Activated T-helper 2 cell treated with anti-CD3 and anti-CD28 coated beads, Interferon-gamma antibody, Interleukin-2, Interleukin-4, amounts not matched to agents 10 μg/mL and 5 μg/mL and 100 μg/mL, durations not matched to agents 14 hours and 24 hours and 36 hours (primary cell): ENCODE data around the gene WFIKKN1. TPM values are rescaled to one million over a fixed set of nuclear protein-coding genes. Genes with fewer than 3 reads are reported as not detected.

ENCODE experiments used
- DNase-seq: peaks from one replicate; pipeline ENCODE4 v3.0.0; 2021; ENCODE audit warnings: low spot score
- H3K27ac Mint-ChIP-seq: one replicate; pipeline ENCODE4 v1.8.0; 2021; ENCODE audit warnings: mixed read lengths
- H3K27me3 Mint-ChIP-seq: one replicate; pipeline ENCODE4 v1.8.0; 2021; ENCODE audit warnings: low read depth, mixed read lengths
- H3K36me3 Mint-ChIP-seq: one replicate; pipeline ENCODE4 v1.8.0; 2021; ENCODE audit warnings: low read depth, mixed read lengths
- H3K4me1 Mint-ChIP-seq: one replicate; pipeline ENCODE4 v1.8.0; 2021; ENCODE audit warnings: low read depth, mixed read lengths
- H3K4me3 Mint-ChIP-seq: one replicate; pipeline ENCODE4 v1.8.0; 2021; ENCODE audit warnings: low read depth, mild to moderate bottlenecking, moderate library complexity, mixed read lengths
- H3K9me3 Mint-ChIP-seq: one replicate; pipeline ENCODE4 v1.8.0; 2021; ENCODE audit warnings: mixed read lengths
- intact Hi-C: fragments of 100-400 bp; cut with micrococcal nuclease; formaldehyde crosslinking; loops from one replicate; pipeline ENCODE4 v1.15.1; 2023
- total RNA-seq: library from RNA; stranded (reverse); gene quantifications from 2 replicates; pipeline ENCODE4 v1.2.3, GENCODE V29; 2022

The WFIKKN1 gene
- total RNA-seq, 1 donor from 2014 or later = 0.57 TPM

- H3K4me3 Mint-ChIP-seq = no peak overlapping the region
- H3K27me3 Mint-ChIP-seq = no peaks in the 10 kb centered on the region
- no peaks in the 10 kb centered on the region for H3K9me3 Mint-ChIP-seq
- H3K4me1 Mint-ChIP-seq = no peaks in the 10 kb centered on the region
- no peak overlapping the region for H3K27ac Mint-ChIP-seq
- DNase-seq = no peak
- intact Hi-C loops = no loop called here
- H3K36me3 Mint-ChIP-seq = peaks cover 4% of the 10 kb centered on the region
These were observed 1.5 kb upstream of the WFIKKN1 start for GRCh38 chr16:629185-629832.

GRCh38 chr16:629833-630248 is 944 bp upstream of the WFIKKN1 start:
- peaks cover 2% of the 10 kb centered on the region for H3K4me1 Mint-ChIP-seq
- H3K27me3 Mint-ChIP-seq = no peaks in the 10 kb centered on the region
- H3K4me3 Mint-ChIP-seq = no peak overlapping the region
- intact Hi-C loops = no loop called here
- H3K9me3 Mint-ChIP-seq = no peaks in the 10 kb centered on the region
- no peak overlapping the region for H3K27ac Mint-ChIP-seq
- no peak for DNase-seq
- H3K36me3 Mint-ChIP-seq = peaks cover 7% of the 10 kb centered on the region

GRCh38 chr16:630249-630814 is 453 bp upstream of the WFIKKN1 start:
- no peak for DNase-seq
- no peaks in the 10 kb centered on the region for H3K9me3 Mint-ChIP-seq
- no peak overlapping the region for H3K27ac Mint-ChIP-seq
- H3K36me3 Mint-ChIP-seq = peaks cover 8% of the 10 kb centered on the region
- H3K4me3 Mint-ChIP-seq = no peak overlapping the region
- intact Hi-C loops = no loop called here
- peaks cover 4% of the 10 kb centered on the region for H3K4me1 Mint-ChIP-seq
- no peaks in the 10 kb centered on the region for H3K27me3 Mint-ChIP-seq

- Mint-ChIP-seq H3K36me3 (peaks cover 8% of the 10 kb centered on the region), H3K27me3 (no peaks in the 10 kb centered on the region), H3K4me1 (peaks cover 4% of the 10 kb centered on the region), H3K4me3 (no peak overlapping the region), H3K27ac (no peak overlapping the region), H3K9me3 (no peaks in the 10 kb centered on the region)
- no peak for DNase-seq
- intact Hi-C loops = no loop called here
These were observed 1.1 kb downstream of the WFIKKN1 start for GRCh38 chr16:631808-632358.

DNA sequence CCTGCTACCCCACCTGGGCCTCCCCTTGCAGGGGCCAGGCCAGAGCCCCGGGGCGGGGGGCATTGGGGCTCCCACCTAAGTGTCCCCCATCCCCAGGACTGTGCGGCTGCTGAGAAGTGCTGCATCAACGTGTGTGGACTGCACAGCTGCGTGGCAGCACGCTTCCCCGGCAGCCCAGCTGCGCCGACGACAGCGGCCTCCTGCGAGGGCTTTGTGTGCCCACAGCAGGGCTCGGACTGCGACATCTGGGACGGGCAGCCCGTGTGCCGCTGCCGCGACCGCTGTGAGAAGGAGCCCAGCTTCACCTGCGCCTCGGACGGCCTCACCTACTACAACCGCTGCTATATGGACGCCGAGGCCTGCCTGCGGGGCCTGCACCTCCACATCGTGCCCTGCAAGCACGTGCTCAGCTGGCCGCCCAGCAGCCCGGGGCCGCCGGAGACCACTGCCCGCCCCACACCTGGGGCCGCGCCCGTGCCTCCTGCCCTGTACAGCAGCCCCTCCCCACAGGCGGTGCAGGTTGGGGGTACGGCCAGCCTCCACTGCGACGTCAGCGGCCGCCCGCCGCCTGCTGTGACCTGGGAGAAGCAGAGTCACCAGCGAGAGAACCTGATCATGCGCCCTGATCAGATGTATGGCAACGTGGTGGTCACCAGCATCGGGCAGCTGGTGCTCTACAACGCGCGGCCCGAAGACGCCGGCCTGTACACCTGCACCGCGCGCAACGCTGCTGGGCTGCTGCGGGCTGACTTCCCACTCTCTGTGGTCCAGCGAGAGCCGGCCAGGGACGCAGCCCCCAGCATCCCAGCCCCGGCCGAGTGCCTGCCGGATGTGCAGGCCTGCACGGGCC is 1.9 kb downstream of the WFIKKN1 start:
- DNase-seq = no peak
- no peaks in the 10 kb centered on the region for H3K9me3 Mint-ChIP-seq
- H3K36me3 Mint-ChIP-seq = peaks cover 8% of the 10 kb centered on the region
- intact Hi-C loops = no loop called here
- no peak overlapping the region for H3K4me3 Mint-ChIP-seq
- H3K27ac Mint-ChIP-seq = no peak overlapping the region
- H3K27me3 Mint-ChIP-seq = no peaks in the 10 kb centered on the region
- peaks cover 5% of the 10 kb centered on the region for H3K4me1 Mint-ChIP-seq

DNA sequence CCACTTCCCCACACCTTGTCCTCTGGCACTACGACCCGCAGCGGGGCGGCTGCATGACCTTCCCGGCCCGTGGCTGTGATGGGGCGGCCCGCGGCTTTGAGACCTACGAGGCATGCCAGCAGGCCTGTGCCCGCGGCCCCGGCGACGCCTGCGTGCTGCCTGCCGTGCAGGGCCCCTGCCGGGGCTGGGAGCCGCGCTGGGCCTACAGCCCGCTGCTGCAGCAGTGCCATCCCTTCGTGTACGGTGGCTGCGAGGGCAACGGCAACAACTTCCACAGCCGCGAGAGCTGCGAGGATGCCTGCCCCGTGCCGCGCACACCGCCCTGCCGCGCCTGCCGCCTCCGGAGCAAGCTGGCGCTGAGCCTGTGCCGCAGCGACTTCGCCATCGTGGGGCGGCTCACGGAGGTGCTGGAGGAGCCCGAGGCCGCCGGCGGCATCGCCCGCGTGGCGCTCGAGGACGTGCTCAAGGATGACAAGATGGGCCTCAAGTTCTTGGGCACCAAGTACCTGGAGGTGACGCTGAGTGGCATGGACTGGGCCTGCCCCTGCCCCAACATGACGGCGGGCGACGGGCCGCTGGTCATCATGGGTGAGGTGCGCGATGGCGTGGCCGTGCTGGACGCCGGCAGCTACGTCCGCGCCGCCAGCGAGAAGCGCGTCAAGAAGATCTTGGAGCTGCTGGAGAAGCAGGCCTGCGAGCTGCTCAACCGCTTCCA is 2.7 kb downstream of the WFIKKN1 start:
- H3K4me3 Mint-ChIP-seq = peak overlapping the region; percentile 74
- no peak for DNase-seq
- H3K9me3 Mint-ChIP-seq = no peaks in the 10 kb centered on the region

DNA sequence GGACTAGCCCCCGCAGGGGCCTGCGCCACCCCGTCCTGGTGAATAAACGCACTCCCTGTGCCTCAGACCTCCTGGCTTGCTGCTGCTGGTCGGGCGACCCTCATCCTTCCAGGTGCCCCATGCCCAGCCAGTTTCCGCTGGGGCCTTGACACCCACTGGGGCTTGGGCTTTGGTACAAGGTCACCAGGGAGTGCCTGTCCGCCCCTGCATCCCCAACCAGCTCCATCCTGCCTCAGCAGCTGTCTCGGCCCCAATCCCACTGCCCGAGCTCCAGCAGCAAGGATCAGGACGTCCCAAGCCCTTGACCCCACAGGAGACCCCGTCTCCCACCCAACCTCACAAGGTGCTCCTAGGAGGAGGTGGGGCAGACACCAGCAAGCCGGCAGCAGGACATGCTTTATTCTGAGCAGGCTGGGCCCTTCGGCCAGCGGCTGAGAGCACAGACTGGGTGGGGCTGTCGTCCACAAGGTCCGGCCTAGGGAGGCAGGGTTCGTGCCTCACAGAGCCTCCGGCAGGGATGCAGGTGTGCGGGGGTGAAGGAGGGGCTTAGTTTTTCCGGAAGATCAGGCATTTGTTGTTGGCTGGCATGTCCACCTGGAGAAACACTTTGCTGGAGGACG is 3.4 kb downstream of the WFIKKN1 start:
- no peak for DNase-seq
- peak overlapping the region; percentile 74 for H3K4me3 Mint-ChIP-seq
- peaks cover 5% of the 10 kb centered on the region for H3K4me1 Mint-ChIP-seq
- intact Hi-C loops = no loop called here
- peaks cover 8% of the 10 kb centered on the region for H3K36me3 Mint-ChIP-seq
- no peaks in the 10 kb centered on the region for H3K27me3 Mint-ChIP-seq
- H3K27ac Mint-ChIP-seq = no peak overlapping the region
- no peaks in the 10 kb centered on the region for H3K9me3 Mint-ChIP-seq

More for the DNA sequence above, 2.7 kb downstream of the WFIKKN1 start:
- Mint-ChIP-seq H3K36me3 (peaks cover 8% of the 10 kb centered on the region), H3K27me3 (no peaks in the 10 kb centered on the region), H3K4me1 (peaks cover 5% of the 10 kb centered on the region), H3K27ac (no peak overlapping the region)
- intact Hi-C loops = no loop called here

- intact Hi-C loops = loop anchor here (5.0 kb wide), 2 partner anchors 47 to 108 kb away; partner anchors contain the start of genes CAPN15, JMJD8 and STUB1
- Mint-ChIP-seq H3K36me3 (peaks cover 8% of the 10 kb centered on the region), H3K4me3 (peak overlapping the region; percentile 74), H3K4me1 (peaks cover 5% of the 10 kb centered on the region), H3K27me3 (no peaks in the 10 kb centered on the region), H3K9me3 (no peaks in the 10 kb centered on the region), H3K27ac (peak overlapping the region; percentile 64)
- no peak for DNase-seq
These were observed 4.2 kb downstream of the WFIKKN1 start for GRCh38 chr16:634996-635395.

DNA sequence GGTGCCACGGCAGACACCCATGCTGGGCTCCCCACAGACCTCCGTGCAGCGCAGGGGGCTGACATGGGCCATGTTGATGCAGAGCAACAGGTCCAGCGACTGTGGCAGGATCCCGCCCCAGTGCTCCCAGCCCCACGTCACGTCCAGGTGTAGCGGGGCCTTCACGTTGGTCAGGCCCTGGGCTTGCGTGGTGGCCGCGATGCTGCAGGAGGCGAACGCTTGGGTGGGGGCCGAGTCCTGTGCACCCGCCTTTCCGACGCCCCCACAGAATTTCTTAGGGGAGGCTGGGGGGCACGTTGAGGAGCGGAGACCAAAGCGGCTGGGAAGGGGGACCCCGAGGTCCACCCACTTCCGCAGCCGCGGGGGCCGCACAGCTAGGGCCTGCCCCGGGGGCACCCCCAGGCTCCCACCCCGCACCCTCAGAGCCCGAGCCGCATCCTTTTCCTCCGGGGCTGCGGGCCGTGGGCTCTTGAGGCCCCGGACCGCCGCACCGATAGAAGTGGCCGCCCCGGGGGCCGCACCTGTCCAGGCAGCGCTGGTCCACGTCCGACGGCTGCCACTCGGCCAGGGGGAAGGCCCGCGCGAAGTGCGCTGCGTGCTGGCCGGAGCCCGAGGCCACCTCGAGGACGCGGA is 4.9 kb downstream of the WFIKKN1 start:
- peak overlapping the region; percentile 90 for H3K4me3 Mint-ChIP-seq
- no peak overlapping the region for H3K27ac Mint-ChIP-seq
- no peak for DNase-seq
- no peaks in the 10 kb centered on the region for H3K27me3 Mint-ChIP-seq
- peaks cover 8% of the 10 kb centered on the region for H3K36me3 Mint-ChIP-seq
- intact Hi-C loops = loop anchor here (1.0 to 5.0 kb wide), 3 partner anchors 46 to 108 kb away; partner anchors contain the start of genes CAPN15, JMJD8 and STUB1
- no peaks in the 10 kb centered on the region for H3K9me3 Mint-ChIP-seq
- peaks cover 8% of the 10 kb centered on the region for H3K4me1 Mint-ChIP-seq

GRCh38 chr16:636206-637080 is 5.7 kb downstream of the WFIKKN1 start, which contains the start of gene METTL26:
Gene METTL26 (minus strand): TSS chr16:636305. CDS start chr16:636290, 15 bp downstream.
- H3K4me3 Mint-ChIP-seq = peak within 1 kb of the TSS; percentile 90
- peak within 1 kb of the TSS; percentile 89 for H3K27ac Mint-ChIP-seq
- H3K9me3 Mint-ChIP-seq = no peaks in the 10 kb centered on the region
- H3K27me3 Mint-ChIP-seq = no peaks in the 10 kb centered on the region
- peak; percentile 91 for DNase-seq
- intact Hi-C loops = loop anchor here (1.0 to 5.0 kb wide), 3 partner anchors 46 to 109 kb away; partner anchors contain the start of genes CAPN15, JMJD8 and STUB1
- peaks cover 8% of the 10 kb centered on the region for H3K36me3 Mint-ChIP-seq
- H3K4me1 Mint-ChIP-seq = peaks cover 8% of the 10 kb centered on the region
